Thyroid gland (tissue), 4 donors: ENCODE measurements around the gene MPP7.

Source experiments
- CTCF ChIP-seq, 6 experiments: fragments of 200-600 bp in 3 of 6; fragments of 450-650 bp in 3 of 6; sonication (generic) in 3 of 6; IDR thresholded peaks; one replicate each; pipeline ENCODE4 v1.5.1; 2016 to 2019; ENCODE audit warnings: antibody characterized with exemption in 6 of 6, mild to moderate bottlenecking in 2 of 6, inconsistent platforms in 1 of 6, moderate library complexity in 1 of 6
- POLR2A ChIP-seq, 2 donors: fragments of 450-650 bp; IDR thresholded peaks; one replicate each; pipeline ENCODE4 v1.6.1; 2017; ENCODE audit warnings: antibody characterized with exemption in 2 of 2, mild to moderate bottlenecking in 2 of 2, moderate library complexity in 1 of 2

- no peak for TF ChIP-seq CTCF (IDR thresholded peaks at IDR 0.05)
- no peak for TF ChIP-seq POLR2A (IDR thresholded peaks at IDR 0.05)
These were observed 22.2 kb downstream of the MPP7 start for GRCh38 chr10:28280652-28281051.
